NCI-H748 treated with DMSO at 0.1 percent for 48 hours (cell line): ENCODE results near the gene CHKB.

Source experiments
- DNase-seq: peaks from one replicate; lab custom pipeline; 2025; lab: John Stamatoyannopoulos, UW

The CHKB gene

GRCh38 chr22:50572965-50573364 lies 9.7 kb downstream of the CHKB start:
- no peak for DNase-seq

GRCh38 chr22:50571264-50572175 lies 11.1 kb downstream of the CHKB start:
- no peak for DNase-seq

GRCh38 chr22:50570861-50571260 lies 11.8 kb downstream of the CHKB start:
- no peak for DNase-seq

- DNase-seq = no peak
Observed at GRCh38 chr22:50569896-50570535, 12.6 kb downstream of the CHKB start.

GRCh38 chr22:50569041-50569459 lies 13.6 kb downstream of the CHKB start:
- DNase-seq = no peak

- DNase-seq = no peak
Observed at GRCh38 chr22:50568626-50569025, 14.0 kb downstream of the CHKB start.

- DNase-seq = no peak
Observed at GRCh38 chr22:50567721-50568252, 14.9 kb downstream of the CHKB start.

- DNase-seq = no peak
Observed at GRCh38 chr22:50564289-50564688, 18.4 kb downstream of the CHKB start.

- peak; percentile 45 for DNase-seq
Observed at GRCh38 chr22:50563413-50564160, 19.1 kb downstream of the CHKB start.

GRCh38 chr22:50562523-50563412 lies 19.9 kb downstream of the CHKB start, which contains the start of gene SYCE3:
Gene SYCE3 (minus strand): TSS chr22:50562919. CDS start chr22:50556405, 6,514 bp downstream.
- peak; percentile 89 for DNase-seq

- no peak for DNase-seq
Observed at GRCh38 chr22:50561401-50562358, 21.0 kb downstream of the CHKB start.

GRCh38 chr22:50560034-50560433 lies 22.6 kb downstream of the CHKB start:
- no peak for DNase-seq

GRCh38 chr22:50556703-50557102 lies 25.9 kb downstream of the CHKB start:
- no peak for DNase-seq

- no peak for DNase-seq
Observed at GRCh38 chr22:50553310-50553709, 29.3 kb downstream of the CHKB start.

GRCh38 chr22:50551160-50551752 lies 31.4 kb downstream of the CHKB start:
- DNase-seq = no peak

- no peak for DNase-seq
Observed at GRCh38 chr22:50550395-50550794, 32.3 kb downstream of the CHKB start.

GRCh38 chr22:50548921-50549790 lies 33.5 kb downstream of the CHKB start:
- no peak for DNase-seq
